NCI-H226 (cell line): ENCODE measurements around the gene NR1H4.
"Not testable (repeated sequence)": the region's sequence is repeated elsewhere in the genome, so short reads cannot be mapped to it uniquely, and the experiment has no call there.

Experiments used
- DNase-seq: peaks from one replicate; pipeline ENCODE4 v3.0.0-alpha.2; 2015

The NR1H4 gene

DNA sequence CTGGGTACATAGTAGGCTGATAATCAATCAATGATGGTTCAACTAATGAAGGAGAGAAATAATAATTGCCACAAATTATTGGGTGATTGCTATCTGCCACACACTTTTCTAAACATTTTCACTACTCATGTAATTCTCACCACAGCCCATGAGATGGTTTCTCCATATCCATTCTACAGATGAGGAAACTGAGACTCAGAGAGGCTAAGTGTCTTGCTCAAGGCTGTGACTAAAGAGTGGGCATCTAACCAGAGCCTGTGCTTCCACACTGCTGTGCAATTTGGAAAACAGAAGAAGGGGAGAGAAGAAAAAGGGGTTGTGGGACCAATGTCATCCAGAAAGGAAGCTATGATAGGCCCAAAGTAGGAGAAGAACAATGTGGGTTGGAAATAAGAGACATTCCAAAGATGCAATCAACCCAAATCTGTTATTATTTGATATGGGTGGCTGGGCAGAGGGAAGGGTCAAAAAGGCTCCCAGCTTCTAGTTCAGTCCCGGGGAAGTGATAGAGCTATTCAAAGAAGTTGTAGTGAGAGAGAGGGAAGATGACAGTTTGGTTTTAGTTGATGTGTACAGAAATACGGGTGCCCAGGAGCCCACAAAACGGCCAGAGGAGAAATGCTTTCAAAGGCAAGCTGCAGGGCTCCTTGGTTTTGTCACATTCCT lies 483 bp upstream of the NR1H4 start:
- no peak for DNase-seq

DNA sequence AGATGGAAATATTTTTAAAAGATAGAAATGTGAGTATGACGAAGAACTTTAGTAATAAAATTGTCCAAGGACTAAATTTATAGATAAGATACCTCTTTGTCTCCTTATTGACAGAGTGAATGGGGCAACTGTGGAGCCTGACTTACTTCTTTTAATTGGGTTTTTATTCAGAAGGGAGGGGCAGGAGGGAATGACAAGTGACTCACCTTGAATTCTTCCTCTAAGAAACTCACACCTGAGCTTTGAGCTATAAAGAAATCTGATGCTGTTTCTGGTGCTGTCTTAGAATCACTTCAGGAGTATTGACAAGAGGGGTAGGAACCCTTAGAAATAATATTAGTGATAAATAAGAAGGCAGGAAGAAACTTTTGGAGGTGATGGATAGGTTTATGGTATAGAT lies 951 bp downstream of the NR1H4 start:
- DNase-seq, result no peak

DNA sequence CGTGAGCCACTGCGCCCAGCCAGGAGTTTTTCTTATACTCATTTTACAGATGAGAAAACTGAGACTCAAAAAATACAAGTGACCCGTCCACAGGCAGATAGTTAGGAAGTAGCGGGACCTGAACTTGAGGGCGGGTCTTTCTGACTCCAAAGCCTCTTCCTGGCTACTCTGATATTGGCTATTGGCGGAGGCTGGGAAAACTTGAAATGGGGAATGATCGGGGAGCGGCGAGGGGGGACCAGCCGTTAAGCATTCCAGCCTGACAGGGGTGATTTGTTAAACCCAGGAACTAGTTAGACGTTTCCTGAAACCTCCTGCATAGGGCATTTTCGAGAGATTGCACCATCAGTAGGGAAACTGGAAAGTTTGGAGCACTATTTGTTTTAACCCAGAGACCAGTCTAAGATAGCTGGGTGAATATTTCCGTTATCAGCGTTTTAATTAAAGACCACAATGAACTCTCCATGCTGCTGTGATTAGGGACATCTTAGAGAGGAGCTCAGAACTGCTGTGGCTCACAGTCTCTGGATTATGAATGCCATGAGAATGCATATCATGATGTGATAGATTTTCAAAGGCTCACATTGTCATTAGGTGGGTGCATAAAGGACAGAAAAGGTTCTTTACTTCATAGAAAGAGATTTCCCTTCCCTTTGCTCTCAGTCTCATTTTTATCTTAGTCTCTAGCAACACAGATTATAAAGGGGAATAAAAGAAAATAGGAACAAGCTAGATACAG lies 2.5 kb downstream of the NR1H4 start:
- no peak for DNase-seq

DNA sequence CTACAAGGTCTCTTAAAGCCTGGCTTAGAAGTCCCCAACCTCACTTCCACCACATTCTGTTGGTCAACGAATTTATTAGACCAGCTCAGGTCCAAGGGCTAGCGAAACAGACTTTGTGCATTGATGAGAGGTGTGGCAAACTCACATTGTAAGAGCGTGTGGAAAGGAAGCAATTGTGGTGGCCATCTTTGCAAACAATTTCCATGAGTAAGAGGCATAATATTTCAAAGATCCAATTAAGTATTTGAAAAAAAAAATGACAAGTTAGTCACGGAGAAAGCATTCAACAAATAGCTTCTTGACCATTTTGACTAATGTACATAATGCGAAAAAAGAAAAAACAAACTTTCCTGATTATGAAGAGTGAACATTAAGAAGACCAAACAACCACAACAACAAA lies 7.4 kb downstream of the NR1H4 start:
- DNase-seq, result no peak

DNA sequence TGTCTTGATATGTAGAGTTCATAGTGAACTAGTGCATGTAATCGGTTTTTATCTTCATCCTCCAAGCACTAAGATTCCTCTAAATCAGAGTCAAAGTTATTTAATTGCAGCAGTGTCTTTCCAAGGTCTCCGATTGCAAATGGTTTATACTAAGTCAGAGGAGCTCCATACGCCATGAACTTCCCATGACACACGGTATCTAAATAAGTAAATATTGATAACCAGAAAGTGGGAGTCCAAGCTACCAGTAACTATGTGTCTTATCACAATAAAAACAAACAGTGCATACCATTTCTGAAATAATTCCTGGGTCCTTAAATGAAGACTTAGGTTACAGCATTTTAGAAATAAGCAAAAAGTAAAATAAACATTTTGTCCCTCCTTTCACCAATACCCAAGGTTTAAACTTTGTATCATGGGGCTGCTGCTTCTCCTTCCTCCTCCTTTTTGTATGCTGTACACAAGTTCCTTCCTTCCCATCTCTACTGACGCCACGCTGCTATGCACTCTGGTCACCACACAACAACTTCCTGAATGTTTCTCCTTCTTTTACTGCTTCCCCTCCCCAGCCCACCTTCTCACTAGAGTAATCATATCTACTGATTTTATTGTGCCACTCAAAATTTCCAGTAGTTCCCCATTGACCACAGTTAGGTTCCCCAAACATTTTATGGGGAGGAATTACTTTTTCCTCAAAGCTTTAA lies 10.7 kb downstream of the NR1H4 start:
- no peak for DNase-seq

DNA sequence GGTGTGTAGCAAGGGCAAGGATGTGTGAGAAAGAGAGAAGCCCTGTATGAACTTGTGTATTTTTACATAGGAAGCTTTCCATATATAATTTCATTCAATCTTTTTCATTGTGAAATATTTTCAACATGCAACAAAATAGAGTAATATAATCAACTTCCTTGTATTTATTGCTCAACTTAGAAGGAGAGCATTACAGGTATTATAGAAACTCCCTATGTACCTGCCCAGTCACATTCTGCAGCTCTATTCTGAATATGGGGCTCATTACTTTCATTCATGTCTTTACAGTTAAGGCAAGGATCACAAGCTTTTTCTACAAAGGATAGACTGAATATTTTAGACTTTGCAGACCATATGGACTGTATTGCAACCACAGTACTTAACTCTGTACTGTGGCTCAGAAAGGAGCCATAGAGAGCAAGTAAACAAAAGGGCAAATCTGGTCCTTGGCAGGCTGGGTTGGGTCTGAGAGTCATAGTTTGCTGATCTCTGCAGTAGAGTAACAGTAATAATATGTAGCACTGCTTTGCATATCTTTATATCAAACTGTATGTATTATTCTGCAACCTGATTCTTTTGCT lies 11.3 kb downstream of the NR1H4 start:
- no peak for DNase-seq

DNA sequence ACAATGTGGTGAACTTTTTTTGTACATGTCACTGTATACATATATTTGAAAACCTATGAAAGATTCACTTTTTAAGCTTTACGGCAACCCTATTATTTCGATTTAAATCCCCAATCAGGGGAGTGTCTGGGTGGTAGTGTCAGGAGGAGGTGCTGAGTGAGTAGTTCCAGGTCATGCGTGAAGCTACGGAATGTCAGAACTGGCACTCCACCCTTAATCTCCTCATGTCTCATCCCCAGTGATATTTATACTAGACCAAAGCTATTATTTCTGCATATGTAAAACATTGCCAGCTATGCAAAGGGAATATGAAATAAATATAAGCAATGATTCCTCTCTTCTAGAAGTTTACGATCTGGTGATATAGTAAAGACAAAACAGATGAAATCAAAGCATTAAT lies 12.3 kb downstream of the NR1H4 start:
- no peak for DNase-seq

DNA sequence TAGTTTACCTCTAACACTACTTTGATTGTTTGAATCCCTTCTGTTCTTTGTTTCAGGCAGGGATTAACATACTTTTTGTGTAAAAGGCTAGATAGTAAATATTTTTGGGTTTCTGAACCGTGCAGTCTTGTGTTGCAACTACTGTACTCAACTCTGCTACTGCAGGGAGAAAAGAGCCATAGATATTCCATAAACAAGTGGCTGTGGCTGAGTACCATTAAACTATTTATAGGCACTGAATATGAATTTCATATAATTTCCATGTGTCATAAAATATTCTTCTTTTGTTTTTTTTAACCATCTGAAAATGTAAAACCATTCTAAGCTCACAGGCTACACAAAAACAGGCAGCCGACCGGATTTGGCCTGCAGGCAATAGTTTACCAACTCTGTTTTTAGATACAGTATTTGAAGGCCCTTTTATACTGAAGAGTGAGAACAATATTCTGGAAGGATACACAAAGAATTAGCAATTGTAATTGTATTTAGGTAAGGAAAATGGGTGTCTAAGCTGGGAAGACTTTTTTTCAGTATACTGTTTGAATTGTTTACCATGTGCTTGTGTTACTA lies 15.7 kb downstream of the NR1H4 start:
- no peak for DNase-seq

DNA sequence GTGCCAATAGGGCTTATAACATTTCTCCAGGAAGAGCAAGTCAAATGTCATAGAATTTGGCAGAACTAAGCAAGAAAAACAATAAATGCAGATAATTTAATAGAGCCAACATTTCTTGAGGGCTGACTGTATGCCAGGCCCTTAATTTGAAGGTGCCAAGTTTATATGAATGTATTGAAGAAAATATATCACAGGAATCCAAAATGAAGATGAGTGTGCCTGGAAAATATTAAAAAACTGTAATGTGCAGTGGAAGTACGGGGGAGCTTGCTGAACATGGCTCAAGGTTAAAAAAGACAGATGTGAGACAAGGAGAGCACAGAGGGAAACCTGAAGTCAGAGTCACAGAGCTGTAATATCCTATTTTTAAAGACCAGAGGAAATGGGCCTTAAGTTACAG lies 16.4 kb downstream of the NR1H4 start:
- DNase-seq, result no peak

DNA sequence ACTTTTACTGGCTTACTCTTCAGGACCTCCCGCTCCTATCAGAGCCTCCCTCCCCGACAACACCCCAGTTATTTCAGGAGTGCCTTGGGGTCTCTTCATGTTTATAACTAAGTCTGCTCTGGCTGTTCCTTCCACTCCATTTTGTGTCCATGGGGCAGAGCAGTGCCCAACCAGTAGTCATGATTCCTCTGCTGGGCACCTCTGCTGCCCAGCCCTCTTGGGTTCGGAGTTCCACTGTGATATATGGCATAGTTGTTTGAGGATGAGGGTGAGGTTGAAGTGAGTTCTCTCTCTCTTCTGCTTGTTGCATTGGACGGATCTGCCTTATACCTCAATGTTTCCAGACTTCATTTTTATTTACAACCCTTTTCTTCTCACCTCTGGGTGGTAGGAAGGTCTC lies 17.4 kb downstream of the NR1H4 start:
- no peak for DNase-seq

DNA sequence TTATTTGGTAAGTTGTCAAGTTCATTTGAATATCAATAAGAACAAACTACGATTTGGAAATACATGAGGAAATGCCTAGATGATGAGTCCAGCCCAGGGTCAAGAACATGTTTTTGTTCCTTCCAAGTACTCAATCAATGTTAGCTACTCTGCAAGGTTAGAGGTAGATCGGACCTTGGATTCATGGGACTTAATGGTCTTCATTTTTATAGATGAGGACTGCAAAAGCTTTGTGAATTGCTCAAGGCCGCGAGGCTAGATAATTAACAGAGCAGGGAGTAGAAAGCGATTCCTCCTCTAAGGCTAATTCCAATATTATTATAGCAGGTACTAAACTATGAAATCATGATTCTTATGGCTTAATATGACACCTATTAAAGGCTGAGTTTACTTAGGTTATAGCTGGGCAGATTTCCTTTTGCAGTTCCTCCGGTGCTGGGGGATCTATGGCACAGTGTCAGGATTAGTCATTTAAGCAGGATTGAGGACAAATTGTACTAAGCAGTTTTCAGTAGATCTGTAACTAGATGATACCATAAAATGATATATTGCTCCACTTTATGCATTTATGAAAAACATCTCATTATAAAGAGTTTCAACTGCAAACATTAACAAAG lies 19.8 kb downstream of the NR1H4 start:
- DNase-seq, result no peak

DNA sequence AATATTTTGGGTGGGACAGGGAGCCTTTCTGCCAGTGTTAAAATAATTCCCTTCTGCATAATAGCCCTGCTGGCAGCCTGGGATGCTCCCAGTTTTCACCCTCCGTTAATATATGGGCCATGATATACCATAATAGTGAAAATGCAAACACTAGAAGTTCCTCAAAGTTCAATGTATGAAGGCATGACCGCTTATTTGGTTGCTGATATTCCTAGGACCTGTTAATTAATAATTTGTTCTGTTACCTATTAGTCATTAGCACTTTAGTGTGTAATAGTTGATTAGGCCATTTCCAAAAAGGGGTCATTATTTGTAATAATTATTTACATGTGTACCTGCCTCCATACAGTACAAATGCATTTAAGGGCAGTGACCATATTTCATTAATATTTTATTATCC lies 20.4 kb downstream of the NR1H4 start:
- DNase-seq, result no peak

DNA sequence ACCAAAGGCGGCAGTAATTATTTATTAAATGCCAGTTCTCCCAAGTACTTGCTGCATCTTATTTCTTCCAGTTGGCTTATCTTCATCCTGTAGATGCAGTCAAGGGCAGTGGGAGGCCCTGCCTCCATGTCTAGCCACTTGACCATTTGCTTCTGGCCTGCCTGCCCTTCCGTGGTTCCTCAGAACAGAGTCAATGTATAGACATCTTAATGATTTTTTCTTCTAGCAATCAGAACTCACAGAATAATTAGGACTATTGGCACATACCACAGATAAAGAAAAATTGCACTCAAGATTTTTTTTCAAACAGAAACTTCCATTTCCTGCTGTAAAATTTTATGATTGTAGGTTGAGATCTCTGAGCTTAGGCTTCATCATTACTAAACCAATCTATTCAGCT lies 20.9 kb downstream of the NR1H4 start:
- DNase-seq, result no peak

DNA sequence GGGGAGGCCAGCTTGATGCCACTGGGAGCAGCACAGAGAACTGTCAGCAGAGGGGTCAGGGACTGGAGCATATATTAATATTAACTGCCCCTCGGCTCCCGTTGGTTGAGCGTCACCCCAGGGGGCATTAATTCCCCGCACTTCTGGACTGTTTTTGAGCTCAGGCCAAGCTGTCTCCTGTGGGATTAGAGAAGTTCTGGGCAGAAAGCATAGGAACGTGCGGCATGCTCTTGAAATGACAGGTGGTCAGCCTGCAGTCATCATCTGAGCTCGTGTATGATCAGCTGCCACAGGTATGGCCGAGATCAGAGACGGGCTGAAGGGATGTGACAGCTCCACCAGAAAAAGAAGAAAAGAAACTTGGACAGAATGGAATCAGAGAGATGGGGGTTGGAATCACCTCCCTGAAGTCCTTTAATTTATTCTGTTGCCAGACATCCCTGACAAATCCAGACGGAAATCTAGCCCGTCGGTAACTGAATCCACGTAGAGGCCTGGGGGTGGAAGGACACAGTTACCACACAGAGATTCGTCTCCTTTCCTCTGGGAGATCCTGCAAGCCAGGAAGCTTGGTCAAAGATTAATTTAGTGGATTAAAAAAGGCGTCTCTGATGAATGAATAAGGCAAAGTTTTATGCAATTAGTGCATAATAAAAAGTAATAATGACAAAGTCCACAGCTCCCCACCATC lies 23.6 kb downstream of the NR1H4 start:
- DNase-seq, result no peak

DNA sequence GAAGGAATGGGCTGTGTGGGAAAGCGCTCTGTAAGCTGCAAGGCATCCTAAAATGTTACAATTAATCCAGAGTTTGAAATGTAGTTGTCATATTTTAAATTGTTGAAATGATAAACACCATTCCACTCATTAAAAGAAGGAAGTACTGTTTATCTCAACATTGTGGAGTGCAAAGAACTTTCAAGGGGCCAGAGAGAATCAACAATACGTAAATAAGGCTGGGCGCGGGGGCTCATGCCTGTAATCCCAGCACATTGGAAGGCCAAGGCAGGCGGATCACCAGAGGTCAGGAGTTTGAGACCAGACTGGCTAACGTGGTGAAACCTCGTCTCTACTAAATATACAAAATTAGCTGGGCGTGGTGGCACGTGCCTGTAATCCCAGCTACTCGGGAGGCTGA lies 24.5 kb downstream of the NR1H4 start:
- DNase-seq, result no peak

DNA sequence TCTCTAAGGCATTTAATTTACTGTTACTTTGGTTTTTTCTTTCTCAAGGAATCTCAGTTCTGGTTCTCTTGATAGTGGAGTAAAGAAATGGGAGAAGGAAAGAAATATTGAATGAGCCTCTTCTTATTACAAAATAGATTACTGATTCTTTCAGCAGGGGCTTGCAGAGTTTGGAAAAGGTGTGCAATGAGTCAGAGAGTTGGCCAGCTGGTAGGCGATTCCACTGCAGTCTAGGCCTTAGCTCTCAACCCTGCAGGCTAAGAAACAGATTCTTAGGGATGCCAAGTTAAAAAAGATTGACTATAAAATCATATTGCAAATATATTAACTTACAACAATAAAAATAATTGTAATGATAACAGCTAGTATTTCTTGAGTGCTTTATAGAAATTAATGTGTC lies 25.8 kb downstream of the NR1H4 start:
- no peak for DNase-seq

DNA sequence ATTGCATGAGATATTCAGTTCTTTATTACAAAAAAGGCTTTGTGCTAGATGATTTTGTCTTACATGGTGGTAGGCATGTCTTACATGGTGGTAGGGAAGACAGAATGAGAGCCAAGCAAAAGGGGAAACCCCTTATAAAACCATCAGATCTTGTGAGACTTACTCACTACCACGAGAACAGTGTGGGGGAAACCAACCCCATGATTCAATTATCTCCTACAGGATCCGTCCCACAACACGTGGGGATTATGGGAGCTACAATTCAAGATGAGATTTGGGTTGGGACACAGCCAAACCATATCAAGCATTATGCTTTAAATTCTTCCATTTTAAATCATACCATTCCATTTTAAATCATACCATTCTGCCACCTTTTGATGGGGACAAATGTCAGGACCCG lies 29.1 kb downstream of the NR1H4 start:
- DNase-seq, result not testable (repeated sequence)

DNA sequence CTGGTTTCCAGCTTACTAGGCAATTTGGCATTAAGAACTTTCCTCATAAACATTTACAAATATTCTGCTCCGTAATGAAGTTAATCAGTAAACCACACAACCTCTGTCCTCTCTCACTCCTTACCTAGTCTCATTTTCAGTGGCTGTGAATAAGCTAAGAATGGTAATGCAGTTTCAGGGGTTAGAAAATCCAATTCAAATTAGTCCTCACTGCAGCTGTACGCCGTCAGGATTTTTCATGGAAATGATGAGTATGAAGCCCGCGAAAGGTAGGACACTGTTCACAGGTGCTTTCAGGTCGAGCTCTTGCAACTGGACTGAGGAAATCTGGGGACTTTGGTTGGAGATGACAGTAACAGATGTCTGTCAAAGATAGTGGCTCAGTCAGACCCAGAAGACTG lies 29.6 kb downstream of the NR1H4 start:
- DNase-seq, result no peak

DNA sequence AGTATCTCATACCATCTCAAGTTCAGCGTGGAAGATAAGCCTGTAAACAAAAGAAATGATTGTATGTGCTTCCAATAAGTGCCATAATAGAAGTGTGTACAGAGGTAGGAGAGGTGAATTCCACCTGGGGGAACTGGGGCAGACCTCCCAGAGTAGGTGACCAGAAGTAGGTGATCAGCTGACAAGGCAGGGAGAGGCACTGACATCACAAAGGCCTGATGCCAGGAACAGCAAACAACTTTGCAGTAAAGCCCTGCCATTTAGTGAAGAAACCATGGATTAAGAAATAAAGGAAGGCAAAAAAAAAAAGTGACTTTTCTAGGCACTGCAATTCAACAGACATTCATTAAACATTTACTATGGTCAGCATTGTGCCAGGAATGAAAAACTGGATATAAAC lies 31.1 kb downstream of the NR1H4 start:
- DNase-seq, result no peak

DNA sequence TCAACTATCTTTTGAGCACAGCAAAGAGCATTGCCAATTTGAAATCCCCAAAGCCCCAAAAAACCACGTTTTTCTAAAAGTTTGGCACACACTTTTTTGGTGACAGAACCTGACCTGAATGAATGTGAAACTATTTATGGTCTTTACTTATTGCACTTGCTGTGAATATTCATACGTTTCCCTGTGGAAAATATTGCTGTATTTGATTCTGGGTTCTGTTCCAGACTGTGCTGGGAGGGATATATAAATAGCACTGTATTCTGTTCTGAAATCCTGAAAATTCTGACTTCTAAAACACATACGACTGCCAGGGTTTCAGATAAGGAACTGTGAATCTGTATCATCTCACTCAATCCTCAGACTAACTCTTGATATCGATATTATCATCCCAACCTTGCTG lies 35.1 kb downstream of the NR1H4 start:
- DNase-seq, result no peak

DNA sequence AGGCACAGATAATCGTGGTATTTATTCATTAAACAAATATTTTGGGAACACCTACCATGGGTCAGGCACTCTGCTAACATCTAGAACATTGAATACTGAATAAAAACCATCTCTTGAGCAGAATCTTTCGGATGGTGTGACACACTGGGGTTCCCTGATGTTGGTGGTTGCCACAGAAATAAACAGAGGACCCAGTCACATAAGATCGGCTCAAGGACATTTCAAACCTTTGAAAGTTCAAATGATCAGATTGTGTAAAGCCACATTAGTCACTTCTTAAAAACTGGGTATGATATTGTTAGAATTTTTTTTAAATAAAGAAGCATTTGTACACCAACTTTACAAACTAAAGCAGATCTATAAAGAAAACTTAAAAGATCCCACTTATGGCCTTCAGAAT lies 39.0 kb downstream of the NR1H4 start:
- DNase-seq, result no peak

DNA sequence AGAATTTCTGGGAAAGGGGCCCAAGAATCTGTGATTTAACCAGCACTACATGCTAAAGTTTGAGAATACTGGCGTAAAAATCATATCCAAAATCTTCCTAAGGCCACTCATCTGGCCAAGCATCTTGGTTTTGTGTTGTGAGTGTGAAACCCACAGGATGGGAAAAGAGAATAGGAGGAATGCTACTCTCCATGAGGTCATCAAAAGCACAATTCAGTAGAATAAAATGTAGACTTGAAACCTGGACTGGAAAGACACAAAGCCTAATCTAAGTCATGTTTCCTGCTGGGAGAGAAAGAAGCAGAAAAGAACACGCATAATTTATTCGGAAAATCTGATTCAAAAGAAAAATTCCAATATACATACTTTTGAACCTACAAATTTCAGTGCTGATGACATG lies 42.3 kb downstream of the NR1H4 start:
- DNase-seq, result no peak

DNA sequence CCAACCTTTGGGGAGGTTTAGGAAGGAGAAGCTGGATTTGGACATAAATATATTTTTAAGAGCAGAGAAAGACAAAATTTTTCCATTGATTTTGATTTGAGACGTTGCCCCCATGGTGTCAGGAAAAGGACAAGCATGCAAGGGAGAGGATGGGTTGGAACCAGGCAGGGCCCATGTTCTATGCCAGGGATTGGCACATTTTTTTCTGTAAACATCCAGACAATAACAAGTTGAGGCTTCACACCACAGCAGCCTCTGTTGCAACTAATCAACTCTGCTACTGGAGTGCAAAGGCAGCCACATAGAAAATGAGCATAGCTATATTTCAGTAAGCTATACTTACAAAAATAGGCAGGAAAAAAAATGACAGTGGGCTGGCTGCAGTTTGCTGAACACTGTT lies 44.7 kb downstream of the NR1H4 start:
- no peak for DNase-seq
